ENCODE data around the gene HMOX2. TPM values are rescaled to one million over a fixed set of nuclear protein-coding genes. Genes with fewer than 3 reads are reported as not detected.

The HMOX2 gene
- total RNA-seq, 4 donors from 2014 or later, result 26.6 to 45.9 (median 44.7) TPM

DNA sequence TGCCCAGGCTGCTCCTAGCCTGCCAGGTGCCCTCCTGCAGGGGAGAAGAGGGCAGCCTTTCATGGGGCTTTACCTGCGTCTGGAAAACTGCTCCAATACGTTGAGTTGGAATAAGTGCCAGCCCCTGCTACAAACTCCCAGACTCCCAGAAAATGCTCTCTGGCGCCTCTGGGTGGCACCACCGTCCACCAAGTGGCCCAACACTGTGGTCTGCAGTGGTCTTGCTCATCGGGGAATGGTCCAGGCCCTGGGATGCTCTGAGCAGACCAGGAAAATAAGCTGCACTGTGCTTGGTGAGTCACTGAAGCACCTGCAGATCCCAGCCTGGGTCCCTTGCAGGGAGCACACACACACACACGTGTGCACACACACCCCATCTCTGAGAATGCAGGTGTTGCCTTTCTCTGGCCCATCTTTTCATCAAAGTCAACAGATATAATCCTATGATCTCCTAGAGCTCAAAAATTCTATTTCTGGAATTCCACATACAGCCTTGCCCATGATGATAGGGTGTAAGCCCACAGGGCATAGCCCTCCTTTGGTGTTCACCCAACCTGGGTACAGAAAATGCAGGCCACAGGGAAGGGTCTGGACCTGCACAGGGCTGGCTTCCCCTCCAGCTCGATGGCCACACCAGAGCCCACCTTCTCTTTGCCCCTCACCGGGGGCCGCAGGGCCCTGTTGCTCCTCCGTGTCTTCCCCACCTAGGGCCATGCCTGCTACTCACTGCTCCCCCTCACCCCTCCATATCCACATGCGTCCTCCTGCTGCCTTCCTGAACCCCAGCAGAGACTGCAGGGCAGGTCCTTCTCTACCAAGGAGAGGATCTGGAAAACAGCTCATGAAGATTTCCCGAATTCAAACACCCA, 41.8 kb downstream of the HMOX2 start:
- no peak for DNase-seq (ENCODE audit: extremely low spot score)

GRCh38 chr16:4519274-4520058, 43.3 kb downstream of the HMOX2 start:
- Histone ChIP-seq H3K27ac (replicated peaks in 1 of 4) (no peak overlapping the region), H3K36me3 (peaks cover 0 to 18% (median 6%) of the 10 kb centered on the region in 4 donors), H3K4me1 (peaks cover 34 to 49% (median 39%) of the 10 kb centered on the region in 4 donors), H3K27me3 (no peaks in the 10 kb centered on the region), H3K9me3 (no peaks in the 10 kb centered on the region), H3K4me3 (no peak overlapping the region)
- 84% methylated on average over 12 of the region's 15 CpGs for WGBS
- DNase-seq (ENCODE audit: extremely low spot score), result no peak
- TF ChIP-seq POLR2AphosphoS5 (IDR thresholded peaks at IDR 0.05) (no peak), POLR2A (IDR thresholded peaks at IDR 0.05; ENCODE audit: low read depth) (no peak), CTCF (IDR thresholded peaks at IDR 0.05) (no peak), EP300 (IDR thresholded peaks at IDR 0.05) (no peak)
- intact Hi-C loops (cut with DNase I), result no loop called here

More for the DNA sequence above, 41.8 kb downstream of the HMOX2 start:
- Histone ChIP-seq H3K4me3 (no peak overlapping the region), H3K4me1 (peaks cover 39 to 63% (median 51%) of the 10 kb centered on the region in 4 donors), H3K9me3 (no peaks in the 10 kb centered on the region), H3K27me3 (no peaks in the 10 kb centered on the region), H3K27ac (replicated peaks in 1 of 4) (no peak overlapping the region), H3K36me3 (peaks cover 0 to 23% (median 16%) of the 10 kb centered on the region in 4 donors)
- intact Hi-C loops (cut with DNase I), result no loop called here
- TF ChIP-seq POLR2AphosphoS5 (IDR thresholded peaks at IDR 0.05) (no peak), EP300 (IDR thresholded peaks at IDR 0.05) (no peak), POLR2A (IDR thresholded peaks at IDR 0.05; ENCODE audit: low read depth) (no peak), CTCF (IDR thresholded peaks at IDR 0.05) (peak; percentile 36 to 51 (median 39))
- 76% methylated on average over 10 of the region's 12 CpGs for WGBS

DNA sequence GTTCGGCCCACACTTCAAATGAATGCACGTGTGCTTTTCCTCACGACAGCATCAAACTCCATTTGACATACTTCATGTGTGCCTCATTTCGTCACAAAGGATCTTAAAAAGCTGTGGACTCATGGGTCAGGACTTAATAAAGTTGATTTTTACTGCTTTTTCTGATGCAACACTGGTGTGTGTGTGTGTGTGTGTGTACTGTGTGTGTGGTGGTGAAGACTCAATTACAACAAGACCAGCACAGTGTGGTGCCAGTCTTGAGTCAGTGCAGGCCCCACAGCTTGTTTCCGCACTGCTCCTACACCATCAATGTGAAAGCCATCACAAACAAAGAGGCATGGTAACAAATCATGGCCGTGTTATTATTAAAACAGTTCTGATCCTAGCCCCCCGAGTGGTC, 44.7 kb downstream of the HMOX2 start:
- intact Hi-C loops (cut with DNase I), result no loop called here
- no peaks in the 10 kb centered on the region for H3K27me3 ChIP-seq
- H3K4me3 ChIP-seq, result no peak overlapping the region
- H3K27ac ChIP-seq (replicated peaks in 1 of 4), result no peak overlapping the region
- 72% methylated on average over 7 of the region's 7 CpGs for WGBS
- H3K4me1 ChIP-seq, result peaks cover 31 to 46% (median 35%) of the 10 kb centered on the region in 4 donors
- no peak for DNase-seq (ENCODE audit: extremely low spot score)
- H3K9me3 ChIP-seq, result no peaks in the 10 kb centered on the region
- TF ChIP-seq POLR2AphosphoS5 (IDR thresholded peaks at IDR 0.05) (no peak), EP300 (IDR thresholded peaks at IDR 0.05) (no peak), CTCF (IDR thresholded peaks at IDR 0.05) (no peak), POLR2A (IDR thresholded peaks at IDR 0.05; ENCODE audit: low read depth) (no peak)
- peaks cover 0 to 18% (median 6%) of the 10 kb centered on the region in 4 donors for H3K36me3 ChIP-seq

GRCh38 chr16:4522051-4522581, 45.9 kb downstream of the HMOX2 start:
- H3K4me1 ChIP-seq, result peaks cover 24 to 42% (median 32%) of the 10 kb centered on the region in 4 donors
- no peak overlapping the region for H3K4me3 ChIP-seq
- H3K9me3 ChIP-seq, result no peaks in the 10 kb centered on the region
- peaks cover 0 to 18% (median 6%) of the 10 kb centered on the region in 4 donors for H3K36me3 ChIP-seq
- no peak for TF ChIP-seq POLR2AphosphoS5 (IDR thresholded peaks at IDR 0.05)
- TF ChIP-seq CTCF (IDR thresholded peaks at IDR 0.05), result no peak
- no peak for TF ChIP-seq EP300 (IDR thresholded peaks at IDR 0.05)
- TF ChIP-seq POLR2A (IDR thresholded peaks at IDR 0.05; ENCODE audit: low read depth), result no peak
- no peak for DNase-seq (ENCODE audit: extremely low spot score)
- no peaks in the 10 kb centered on the region for H3K27me3 ChIP-seq
- intact Hi-C loops (cut with DNase I), result no loop called here
- H3K27ac ChIP-seq (replicated peaks in 1 of 4), result peak overlapping the region in 1 of 4 donors; percentile 36
- 46% methylated on average over 5 of the region's 8 CpGs for WGBS

Measured in esophagus muscularis mucosa (tissue), 4 donors.